GM19468 (cell line): Measurements from ENCODE around the gene KIAA0825.
"Not testable (repeated sequence)": the region's sequence is repeated elsewhere in the genome, so short reads cannot be mapped to it uniquely, and the experiment has no call there.

ENCODE experiments used
- ATAC-seq: cut with Tn5 transposase; IDR thresholded peaks from one replicate; pipeline ENCODE4 v1.9.1; 2021; ENCODE audit warnings: mild to moderate bottlenecking, moderate library complexity, moderate number of reproducible peaks; ENCODE audit not compliant: unreplicated experiment; ENCODE audit errors: extremely low read depth

KIAA0825 gene

GRCh38 chr5:94153736-94154450, 464.5 kb downstream of the KIAA0825 start:
- no peak for ATAC-seq

- ATAC-seq = not testable (repeated sequence)
These were observed 474.8 kb downstream of the KIAA0825 start for GRCh38 chr5:94143621-94144020.

GRCh38 chr5:94140300-94140699, 478.1 kb downstream of the KIAA0825 start:
- no peak for ATAC-seq

- no peak for ATAC-seq
These were observed 488.3 kb downstream of the KIAA0825 start for GRCh38 chr5:94130077-94130476.

DNA sequence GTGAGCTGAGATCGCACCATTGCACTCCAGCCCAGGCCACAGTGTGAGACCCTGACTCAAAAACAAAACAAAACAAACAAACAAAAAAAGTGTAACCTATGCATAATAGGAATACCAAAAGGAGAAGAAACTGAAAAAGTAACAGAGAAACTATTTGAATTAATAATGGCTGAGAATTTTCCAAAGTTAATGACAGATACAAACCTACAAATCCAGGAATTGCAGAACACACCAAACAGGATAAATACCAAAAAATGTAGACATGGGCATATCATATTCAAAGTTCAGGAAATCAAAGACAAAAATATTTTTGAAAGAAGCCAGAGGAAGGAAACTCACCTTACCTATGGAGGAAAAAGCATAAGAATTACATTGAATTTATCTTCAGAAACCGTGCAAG, 493.3 kb downstream of the KIAA0825 start:
- no peak for ATAC-seq

GRCh38 chr5:94116317-94116716, 502.1 kb downstream of the KIAA0825 start:
- ATAC-seq = not testable (repeated sequence)

GRCh38 chr5:94113087-94113486, 505.3 kb downstream of the KIAA0825 start:
- ATAC-seq = no peak

DNA sequence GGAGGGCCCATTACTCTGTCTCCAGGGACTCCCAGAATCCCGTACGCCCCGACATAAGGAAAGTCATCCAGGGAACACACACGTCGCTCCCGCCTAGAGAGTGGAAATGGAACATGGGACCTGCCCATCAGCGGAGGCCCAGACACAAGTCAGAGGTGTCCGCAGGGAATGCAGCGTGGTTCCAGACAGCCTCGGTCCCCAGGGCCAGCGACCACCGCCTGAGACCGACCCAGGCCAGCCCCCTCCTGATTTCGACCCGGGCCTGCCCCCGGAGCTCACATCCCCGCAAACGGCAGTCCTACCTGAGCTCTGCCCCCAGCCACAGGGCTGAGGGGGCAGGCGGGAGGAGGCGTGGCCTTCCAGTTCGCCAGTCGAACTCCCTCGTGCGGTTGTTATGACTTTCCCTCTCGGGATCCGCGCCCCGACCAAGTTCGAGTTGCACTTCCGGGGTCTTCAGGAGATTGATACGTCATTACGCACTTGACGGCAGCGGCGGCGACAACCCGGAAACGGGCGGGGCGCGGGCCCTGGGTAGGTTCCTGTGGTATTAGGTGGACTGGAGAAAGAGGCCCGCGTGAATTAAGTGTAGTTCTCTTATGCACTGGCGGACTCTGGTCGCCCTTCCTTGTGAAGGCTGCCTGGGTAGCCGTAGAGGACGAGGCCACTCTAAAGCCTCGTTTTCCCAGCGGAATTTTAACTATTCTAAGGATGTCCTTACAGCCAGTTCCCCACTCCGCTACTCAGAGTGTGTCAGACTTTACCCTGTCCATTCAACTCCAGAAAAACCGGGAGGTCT, 507.0 kb downstream of the KIAA0825 start:
- peak; percentile 100 for ATAC-seq

GRCh38 chr5:94103514-94104245, 514.7 kb downstream of the KIAA0825 start:
- ATAC-seq = no peak
